H1 (cell line): ENCODE data around the gene PPP2R2B. TPM values are rescaled to one million over a fixed set of nuclear protein-coding genes. Genes with fewer than 3 reads are reported as not detected.

Experiments used
- CTCF ChIA-PET: fragments of 300-600 bp; sonication (Branson Sonifier 250); formaldehyde crosslinking; loops from one replicate; lab custom pipeline; 2021; ENCODE audit not compliant: partially characterized antibody; lab: Charles Lee
- POLR2A ChIA-PET: fragments of 300-600 bp; sonication (Branson Sonifier 250); formaldehyde crosslinking; loops from one replicate; lab custom pipeline; 2021; ENCODE audit warnings: inconsistent platforms; ENCODE audit not compliant: partially characterized antibody; lab: Charles Lee
- DNase-seq, 2 experiments: peaks; one replicate each; pipeline versions ENCODE4 v3.0.0 to v3.0.0-alpha.2; 2010 to 2022; ENCODE audit warnings: low spot score in 2 of 2, low read depth in 1 of 2, mixed read lengths in 1 of 2
- FAIRE-seq: peaks from 2 replicates; lab custom pipeline; 2011; peaks lifted over from hg19 to GRCh38; lab: Jason Lieb, UNC
- H2AFZ ChIP-seq: 2 replicates; pipeline ENCODE4 v1.8.1; 2012; ENCODE audit warnings: low read length, inconsistent platforms
- H2AK5ac ChIP-seq: 2 replicates; pipeline ENCODE4 v1.6.1; 2013; ENCODE audit warnings: low read depth, low read length
- H2BK120ac ChIP-seq: replicated peaks from 2 replicates; pipeline ENCODE3; 2013; ENCODE audit warnings: low read depth, low read length, inconsistent platforms
- H2BK12ac ChIP-seq: 2 replicates; pipeline ENCODE4 v1.6.1; 2013; ENCODE audit warnings: low read depth, low read length
- H2BK15ac ChIP-seq: 2 replicates; pipeline ENCODE4 v1.6.1; 2013; ENCODE audit warnings: low read length
- H2BK20ac ChIP-seq: 2 replicates; pipeline ENCODE4 v1.6.1; 2013; ENCODE audit warnings: low read length
- H2BK5ac ChIP-seq: 2 replicates; pipeline ENCODE4 v1.6.1; 2013; ENCODE audit warnings: low read depth, low read length
- H3K14ac ChIP-seq: 2 replicates; pipeline ENCODE4 v1.6.1; 2013; ENCODE audit warnings: inconsistent platforms; ENCODE audit not compliant: insufficient read length
- H3K18ac ChIP-seq: 2 replicates; pipeline ENCODE4 v1.6.1; 2013; ENCODE audit warnings: low read length; ENCODE audit errors: extremely low read depth
- H3K23ac ChIP-seq: 2 replicates; pipeline ENCODE4 v1.6.1; 2013; ENCODE audit warnings: inconsistent platforms; ENCODE audit not compliant: insufficient read length
- H3K23me2 ChIP-seq: 2 replicates; pipeline ENCODE4 v1.6.1; 2013; ENCODE audit warnings: low read depth, low read length
- H3K27ac ChIP-seq: 2 replicates; pipeline ENCODE4 v1.6.1; 2011; ENCODE audit warnings: low read depth, low read length, inconsistent platforms
- H3K27me3 ChIP-seq, 4 experiments: replicated peaks in 1 of 4; 1 replicate in 1 of 4; 2 replicates in 3 of 4; pipeline versions ENCODE4 v1.6.1 to v1.8.1; 2011 to 2013; ENCODE audit warnings: low read length in 3 of 4, mild to moderate bottlenecking in 3 of 4, inconsistent platforms in 2 of 4, mixed read lengths in 2 of 4, moderate library complexity in 1 of 4; ENCODE audit not compliant: control insufficient read depth in 3 of 4, insufficient read depth in 3 of 4; ENCODE audit errors: extremely low read depth in 1 of 4
- H3K36me3 ChIP-seq, 4 experiments: 2 replicates each; pipeline versions ENCODE4 v1.6.1 to v1.8.1; 2011 to 2013; ENCODE audit warnings: mild to moderate bottlenecking in 4 of 4, low read length in 3 of 4, moderate library complexity in 2 of 4, control low read depth in 1 of 4, inconsistent platforms in 1 of 4; ENCODE audit not compliant: insufficient read depth in 4 of 4, control insufficient read depth in 2 of 4
- H3K4ac ChIP-seq: replicated peaks from 2 replicates; pipeline ENCODE3; 2013; ENCODE audit warnings: low read length, low read depth, mixed read lengths, inconsistent platforms; ENCODE audit not compliant: insufficient read length
- H3K4me1 ChIP-seq, 4 experiments: replicated peaks in 1 of 4; 1 replicate in 1 of 4; 2 replicates in 3 of 4; pipeline versions ENCODE4 v1.6.1 to v1.8.1; 2011 to 2013; ENCODE audit warnings: low read length in 3 of 4, inconsistent platforms in 2 of 4, mixed read lengths in 1 of 4; ENCODE audit not compliant: insufficient read depth in 4 of 4, control insufficient read depth in 3 of 4
- H3K4me2 ChIP-seq, 2 experiments: 2 replicates each; pipeline versions ENCODE4 v1.6.1 to v1.8.1; 2011 to 2013; ENCODE audit warnings: low read depth in 2 of 2, low read length in 2 of 2, control low read depth in 1 of 2, inconsistent platforms in 1 of 2, mild to moderate bottlenecking in 1 of 2; ENCODE audit not compliant: insufficient read depth in 1 of 2
- H3K4me3 ChIP-seq, 4 experiments: fragments of 200-600, 300-600 bp in 1 of 4; sonication (generic), shearing (Covaris generic), sonication (Bioruptor Twin) in 1 of 4; 2 replicates each; pipeline versions ENCODE4 v1.5.1 to v1.8.1; 2011 to 2016; ENCODE audit warnings: low read length in 4 of 4, low read depth in 3 of 4, control low read depth in 2 of 4, inconsistent platforms in 2 of 4, mild to moderate bottlenecking in 2 of 4, mixed read lengths in 1 of 4, moderate library complexity in 1 of 4; ENCODE audit not compliant: insufficient read depth in 2 of 4; ENCODE audit errors: extremely low read depth in 1 of 4
- H3K56ac ChIP-seq: replicated peaks from 2 replicates; pipeline ENCODE3; 2013; ENCODE audit warnings: low read depth, mild to moderate bottlenecking, mixed read lengths, low read length, inconsistent platforms; ENCODE audit not compliant: insufficient read length
- H3K79me1 ChIP-seq: 2 replicates; pipeline ENCODE4 v1.6.1; 2013; ENCODE audit warnings: low read depth, low read length, control low read depth
- H3K79me2 ChIP-seq, 2 experiments: 2 replicates each; pipeline versions ENCODE4 v1.6.1 to v1.8.1; 2012 to 2013; ENCODE audit warnings: low read length in 2 of 2, mild to moderate bottlenecking in 2 of 2, inconsistent platforms in 1 of 2; ENCODE audit not compliant: insufficient read depth in 2 of 2, control insufficient read depth in 1 of 2
- H3K9ac ChIP-seq, 4 experiments: replicated peaks in 1 of 4; 1 replicate in 1 of 4; 2 replicates in 3 of 4; pipeline versions ENCODE4 v1.6.1 to v1.8.1; 2011 to 2013; ENCODE audit warnings: low read depth in 3 of 4, low read length in 3 of 4, control low read depth in 2 of 4, mild to moderate bottlenecking in 2 of 4, moderate library complexity in 2 of 4, inconsistent platforms in 1 of 4; ENCODE audit errors: extremely low read depth in 1 of 4
- H3K9me3 ChIP-seq, 2 experiments: 2 replicates each; pipeline versions ENCODE4 v1.6.1 to v1.8.1; 2012 to 2013; ENCODE audit warnings: mild to moderate bottlenecking in 2 of 2, moderate library complexity in 2 of 2, control low read depth in 1 of 2, inconsistent platforms in 1 of 2, low read depth in 1 of 2, low read length in 1 of 2, mixed read lengths in 1 of 2; ENCODE audit not compliant: insufficient read depth in 2 of 2
- H4K20me1 ChIP-seq, 2 experiments: replicated peaks in 1 of 2; 2 replicates each; pipeline versions ENCODE3 to v1.8.1; 2011 to 2013; ENCODE audit warnings: inconsistent platforms in 2 of 2, low read length in 2 of 2, mild to moderate bottlenecking in 1 of 2; ENCODE audit not compliant: insufficient read depth in 2 of 2, control insufficient read depth in 1 of 2
- H4K5ac ChIP-seq: 2 replicates; pipeline ENCODE4 v1.6.1; 2013; ENCODE audit warnings: low read length, low read depth, mixed read lengths, inconsistent platforms; ENCODE audit not compliant: insufficient read length
- H4K8ac ChIP-seq: 2 replicates; pipeline ENCODE4 v1.8.0; 2013; ENCODE audit warnings: mild to moderate bottlenecking, moderate library complexity, low read length, inconsistent platforms; ENCODE audit not compliant: insufficient read depth; ENCODE audit errors: extremely low read depth
- H4K91ac ChIP-seq: replicated peaks from 2 replicates; pipeline ENCODE3; 2013; ENCODE audit warnings: low read length, mixed read lengths, inconsistent platforms; ENCODE audit not compliant: insufficient read length
- CBX8 ChIP-seq: fragments of 300-800, 300-1000 bp; sonication (generic); IDR thresholded peaks from 2 replicates; pipeline ENCODE4 v1.7.1; 2016; ENCODE audit warnings: low read depth, low read length, borderline replicate concordance
- EGR1 ChIP-seq: IDR thresholded peaks from 2 replicates; pipeline ENCODE4 v1.6.1; 2011; ENCODE audit warnings: low read depth, low read length, borderline replicate concordance
- EP300 ChIP-seq, 2 experiments: IDR thresholded peaks; 1 replicate in 1 of 2; 2 replicates in 1 of 2; pipeline ENCODE4 v1.6.1; 2011 to 2012; ENCODE audit warnings: low read depth in 2 of 2, low read length in 2 of 2, mild to moderate bottlenecking in 2 of 2, borderline replicate concordance in 1 of 2, inconsistent platforms in 1 of 2, moderate library complexity in 1 of 2
- JUND ChIP-seq: IDR thresholded peaks from 2 replicates; pipeline ENCODE4 v1.6.1; 2011; ENCODE audit warnings: mild to moderate bottlenecking, improper control_type of control experiment, low read length
- KDM1A ChIP-seq: fragments of 200-600, 300-600 bp; sonication (generic); IDR thresholded peaks from 2 replicates; pipeline ENCODE4 v1.7.1; 2016; ENCODE audit warnings: mild to moderate bottlenecking, low read length, borderline replicate concordance
- POLR2A ChIP-seq, 2 experiments: IDR thresholded peaks; 1 replicate in 1 of 2; 2 replicates in 1 of 2; pipeline ENCODE4 v1.6.1; 2011; ENCODE audit warnings: low read depth in 2 of 2, low read length in 2 of 2, mild to moderate bottlenecking in 2 of 2; ENCODE audit errors: control extremely low read depth in 1 of 2
- POU5F1 ChIP-seq: IDR thresholded peaks from 2 replicates; pipeline ENCODE4 v1.6.1; 2011; ENCODE audit warnings: low read depth, mild to moderate bottlenecking, low read length, moderate library complexity
- RXRA ChIP-seq: IDR thresholded peaks from 2 replicates; pipeline ENCODE4 v1.6.1; 2011; ENCODE audit warnings: low read depth, mild to moderate bottlenecking, low read length, moderate library complexity; ENCODE audit not compliant: insufficient read depth
- SUZ12 ChIP-seq: fragments of 200-600 bp; sonication (generic); IDR thresholded peaks from 2 replicates; pipeline ENCODE4 v1.6.1; 2012; ENCODE audit warnings: mild to moderate bottlenecking, inconsistent platforms, low read length, moderate library complexity, mixed read lengths
- TAF7 ChIP-seq: optimal IDR thresholded peaks from 2 replicates; pipeline ENCODE3; 2011; ENCODE audit warnings: low read depth, mild to moderate bottlenecking, inconsistent platforms, low read length, moderate library complexity, borderline replicate concordance
- WGBS, 2 experiments: shearing (Covaris generic) in 1 of 2; methylation state at CpG; one replicate each; pipeline versions ENCODE4 v1.1.6 to v1.1.7; 2013 to 2015; ENCODE audit warnings: low lambda C conversion rate in 2 of 2, mixed read lengths in 2 of 2, inconsistent platforms in 1 of 2, low coverage in 1 of 2, missing lambda C conversion rate in 1 of 2; ENCODE audit not compliant: insufficient replicate concordance in 2 of 2, insufficient coverage in 1 of 2, insufficient read length in 1 of 2; ENCODE audit errors: extremely low coverage in 1 of 2, missing lambda C conversion rate in 1 of 2; 5-methylcytosine and 5-hydroxymethylcytosine counted together
- polyA plus RNA-seq, 7 experiments: library from polyadenylated mRNA; depleted of rRNA in 3 of 7; stranded (reverse) in 5 of 7; unstranded in 2 of 7; fragments of >200 nt in 5 of 7; fragments of 200-250 nt in 2 of 7; gene quantifications; 1 replicate in 5 of 7; 2 replicates in 1 of 7; 4 replicates in 1 of 7; pipeline versions ENCODE4 v1.2.1 to v1.2.3, GENCODE V29; 2011 to 2013; ENCODE audit warnings: missing spikeins in 2 of 7, mixed read lengths in 2 of 7
- total RNA-seq: library from RNA; stranded (reverse); fragmentation: NEBNext Ultra II Directional; extraction: Animal tissue kit (Norgen Biotek cat#: 25700); gene quantifications from 2 replicates; pipeline ENCODE4 v1.2.1, GENCODE V29; 2021
- TF ChIP-seq, protein P1 (sequence below): IDR thresholded peaks from 2 replicates; pipeline ENCODE4 v1.6.1; 2011; ENCODE audit warnings: low read length, improper control_type of control experiment

The PPP2R2B gene
- total and polyA plus RNA-seq, 2 of the 8 experiments (the other 6 are each of a cell fraction or from before 2014, with no cell fraction given) = 21.1 to 37.1 TPM

- DNase-seq (no peak), FAIRE-seq (no peak)
- H3K4me1 ChIP-seq = no peaks in the 10 kb centered on the region
- H2BK15ac ChIP-seq = no peak overlapping the region
- no peak overlapping the region for H3K4me3 ChIP-seq
- H3K23ac ChIP-seq = no peak overlapping the region
- H3K79me1 ChIP-seq = no peaks in the 10 kb centered on the region
- H3K9ac ChIP-seq = no peak overlapping the region
- no peak overlapping the region for H3K4ac ChIP-seq
- H4K91ac ChIP-seq = no peak overlapping the region
- no peaks in the 10 kb centered on the region for H3K23me2 ChIP-seq
- POLR2A ChIA-PET = interaction anchor here (0.9 kb wide), 1 partner anchor 11 kb away, joined by 3 read pairs; no protein-coding TSS in a partner anchor
- WGBS, 2 experiments = 95% methylated on average over 3 of the region's 3 CpGs; no CpG with 5 or more reads in 1 of the 2 experiments
- no peak overlapping the region for H4K5ac ChIP-seq
- H3K36me3 ChIP-seq = no peaks in the 10 kb centered on the region
- no peak overlapping the region for H2BK120ac ChIP-seq
- no peak overlapping the region for H3K27ac ChIP-seq
- no peak overlapping the region for H3K14ac ChIP-seq
- no peaks in the 10 kb centered on the region for H3K9me3 ChIP-seq
- H4K20me1 ChIP-seq = no peaks in the 10 kb centered on the region
- H3K18ac ChIP-seq = no peak overlapping the region
- H3K27me3 ChIP-seq = no peaks in the 10 kb centered on the region
- no peak overlapping the region for H2BK12ac ChIP-seq
- H2BK20ac ChIP-seq = no peak overlapping the region
- no peak overlapping the region for H3K56ac ChIP-seq
- no peak overlapping the region for H2AFZ ChIP-seq
- CTCF ChIA-PET = interaction anchor here (0.6 to 1.2 kb wide), 3 partner anchors 9 to 199 kb away, joined by 3 read pairs; no protein-coding TSS in a partner anchor
- H4K8ac ChIP-seq = no peak overlapping the region
- H3K79me2 ChIP-seq = no peaks in the 10 kb centered on the region
- TF ChIP-seq, protein P1, sequence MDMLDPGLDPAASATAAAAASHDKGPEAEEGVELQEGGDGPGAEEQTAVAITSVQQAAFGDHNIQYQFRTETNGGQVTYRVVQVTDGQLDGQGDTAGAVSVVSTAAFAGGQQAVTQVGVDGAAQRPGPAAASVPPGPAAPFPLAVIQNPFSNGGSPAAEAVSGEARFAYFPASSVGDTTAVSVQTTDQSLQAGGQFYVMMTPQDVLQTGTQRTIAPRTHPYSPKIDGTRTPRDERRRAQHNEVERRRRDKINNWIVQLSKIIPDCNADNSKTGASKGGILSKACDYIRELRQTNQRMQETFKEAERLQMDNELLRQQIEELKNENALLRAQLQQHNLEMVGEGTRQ = no peak
- TF ChIP-seq RXRA = no peak
- no peak for TF ChIP-seq POLR2A (IDR thresholded peaks at IDR 0.05; ENCODE audit: control extremely low read depth in 1 of 2, low read depth in 2 of 2, low read length in 2 of 2)
- TF ChIP-seq TAF7 = no peak
- no peak for TF ChIP-seq EGR1
- TF ChIP-seq SUZ12 = no peak
- TF ChIP-seq CBX8 = no peak
- no peak for TF ChIP-seq EP300 (IDR thresholded peaks at IDR 0.05; ENCODE audit: borderline replicate concordance in 1 of 2, low read depth in 2 of 2, low read length in 2 of 2)
- TF ChIP-seq KDM1A = no peak
- no peak for TF ChIP-seq POU5F1
- no peak for TF ChIP-seq JUND
- no peak overlapping the region for H2BK5ac ChIP-seq
- no peak overlapping the region for H3K4me2 ChIP-seq
- no peak overlapping the region for H2AK5ac ChIP-seq
Measured at GRCh38 chr5:146767534-146767933, 111.0 kb downstream of the PPP2R2B start.
